Chondrocyte (in vitro differentiated cells): ENCODE results near the gene TMEM205. TPM values are rescaled to one million over a fixed set of nuclear protein-coding genes. Genes with fewer than 3 reads are reported as not detected.

Experiments used
- DNase-seq: peaks from one replicate; pipeline ENCODE4 v3.0.0; 2021; ENCODE audit warnings: mixed read lengths, low spot score
- H3K27ac Mint-ChIP-seq: one replicate; pipeline ENCODE4 v1.8.0; 2021; ENCODE audit warnings: mild to moderate bottlenecking, moderate library complexity, mixed read lengths; ENCODE audit not compliant: unreplicated experiment
- H3K27me3 Mint-ChIP-seq: 2 replicates; pipeline ENCODE4 v1.8.0; 2021; ENCODE audit warnings: low read depth, mixed read lengths
- H3K36me3 Mint-ChIP-seq: 2 replicates; pipeline ENCODE4 v1.8.0; 2021; ENCODE audit warnings: low read depth, mixed read lengths
- H3K4me1 Mint-ChIP-seq: 2 replicates; pipeline ENCODE4 v1.8.0; 2021; ENCODE audit warnings: low read depth, mild to moderate bottlenecking, mixed read lengths
- H3K4me3 Mint-ChIP-seq: one replicate; pipeline ENCODE4 v1.8.0; 2021; ENCODE audit warnings: mild to moderate bottlenecking, moderate library complexity, mixed read lengths; ENCODE audit not compliant: unreplicated experiment
- H3K9me3 Mint-ChIP-seq: 2 replicates; pipeline ENCODE4 v1.8.0; 2021; ENCODE audit warnings: low read depth, mixed read lengths
- total RNA-seq: library from RNA; stranded (reverse); gene quantifications from 3 replicates; pipeline ENCODE4 v1.2.1, GENCODE V29; 2021
- TF ChIP-seq, protein P1 (sequence below): fragments of 200-600 bp; sonication (generic); IDR thresholded peaks from 2 replicates; pipeline ENCODE4 v1.5.0; 2021; ENCODE audit warnings: antibody characterized with exemption, mild to moderate bottlenecking, moderate library complexity

TMEM205 gene
- total RNA-seq, 1 donor from 2014 or later = 39.2 TPM

DNA sequence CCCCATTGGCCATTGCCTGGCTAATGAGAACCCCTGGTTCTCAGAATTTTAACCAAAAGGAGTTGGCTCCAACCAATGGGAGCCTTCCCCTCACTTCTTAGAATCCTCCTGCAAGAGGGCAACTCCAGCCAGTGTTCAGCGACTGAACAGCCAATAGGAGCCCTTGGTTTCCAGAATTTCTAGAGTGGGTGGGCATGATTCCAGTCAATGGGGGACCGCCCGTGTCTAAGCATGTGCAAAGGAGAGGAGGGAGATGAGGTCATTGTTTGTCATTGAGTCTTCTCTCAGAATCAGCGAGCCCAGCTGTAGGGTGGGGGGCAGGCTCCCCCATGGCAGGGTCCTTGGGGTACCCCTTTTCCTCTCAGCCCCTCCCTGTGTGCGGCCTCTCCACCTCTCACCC is 18.9 kb upstream of the TMEM205 start:
- H3K4me1 Mint-ChIP-seq = no peaks in the 10 kb centered on the region
- H3K4me3 Mint-ChIP-seq = no peak overlapping the region
- H3K9me3 Mint-ChIP-seq = no peaks in the 10 kb centered on the region
- H3K36me3 Mint-ChIP-seq = peaks cover 15% of the 10 kb centered on the region
- DNase-seq = no peak
- H3K27me3 Mint-ChIP-seq = no peaks in the 10 kb centered on the region
- no peak overlapping the region for H3K27ac Mint-ChIP-seq
- TF ChIP-seq, protein P1, sequence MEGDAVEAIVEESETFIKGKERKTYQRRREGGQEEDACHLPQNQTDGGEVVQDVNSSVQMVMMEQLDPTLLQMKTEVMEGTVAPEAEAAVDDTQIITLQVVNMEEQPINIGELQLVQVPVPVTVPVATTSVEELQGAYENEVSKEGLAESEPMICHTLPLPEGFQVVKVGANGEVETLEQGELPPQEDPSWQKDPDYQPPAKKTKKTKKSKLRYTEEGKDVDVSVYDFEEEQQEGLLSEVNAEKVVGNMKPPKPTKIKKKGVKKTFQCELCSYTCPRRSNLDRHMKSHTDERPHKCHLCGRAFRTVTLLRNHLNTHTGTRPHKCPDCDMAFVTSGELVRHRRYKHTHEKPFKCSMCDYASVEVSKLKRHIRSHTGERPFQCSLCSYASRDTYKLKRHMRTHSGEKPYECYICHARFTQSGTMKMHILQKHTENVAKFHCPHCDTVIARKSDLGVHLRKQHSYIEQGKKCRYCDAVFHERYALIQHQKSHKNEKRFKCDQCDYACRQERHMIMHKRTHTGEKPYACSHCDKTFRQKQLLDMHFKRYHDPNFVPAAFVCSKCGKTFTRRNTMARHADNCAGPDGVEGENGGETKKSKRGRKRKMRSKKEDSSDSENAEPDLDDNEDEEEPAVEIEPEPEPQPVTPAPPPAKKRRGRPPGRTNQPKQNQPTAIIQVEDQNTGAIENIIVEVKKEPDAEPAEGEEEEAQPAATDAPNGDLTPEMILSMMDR = no peak

DNA sequence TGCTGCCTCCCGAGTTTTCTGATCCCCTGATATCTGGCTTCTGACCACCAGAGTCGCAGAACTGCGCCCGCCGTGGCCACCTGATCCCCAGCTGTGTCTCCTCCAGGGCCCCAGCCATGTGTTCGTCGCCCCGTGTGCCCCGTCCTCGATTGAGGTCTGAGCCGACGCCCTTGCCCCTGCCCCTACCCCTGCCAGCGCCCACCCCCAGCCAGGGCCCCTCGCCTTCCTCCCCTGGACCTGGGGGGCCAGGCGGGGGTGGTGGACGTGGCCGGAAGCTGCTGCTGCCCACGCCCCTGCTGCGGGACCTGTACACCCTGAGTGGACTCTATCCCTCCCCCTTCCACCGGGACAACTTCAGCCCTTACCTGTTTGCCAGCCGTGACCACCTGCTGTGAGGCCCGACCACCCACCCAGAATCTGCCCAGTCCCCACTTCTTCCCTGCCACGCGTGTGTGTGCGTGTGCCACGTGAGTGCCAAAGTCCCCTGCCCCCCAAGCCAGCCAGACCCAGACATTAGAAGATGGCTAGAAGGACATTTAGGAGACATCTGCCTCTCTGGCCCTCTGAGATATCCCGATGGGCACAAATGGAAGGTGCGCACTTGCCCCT is 18.3 kb upstream of the TMEM205 start:
- no peaks in the 10 kb centered on the region for H3K4me1 Mint-ChIP-seq
- H3K27me3 Mint-ChIP-seq = no peaks in the 10 kb centered on the region
- no peak overlapping the region for H3K27ac Mint-ChIP-seq
- no peak overlapping the region for H3K4me3 Mint-ChIP-seq
- TF ChIP-seq, protein P1 = no peak
- H3K9me3 Mint-ChIP-seq = no peaks in the 10 kb centered on the region
- peaks cover 19% of the 10 kb centered on the region for H3K36me3 Mint-ChIP-seq
- DNase-seq = no peak

DNA sequence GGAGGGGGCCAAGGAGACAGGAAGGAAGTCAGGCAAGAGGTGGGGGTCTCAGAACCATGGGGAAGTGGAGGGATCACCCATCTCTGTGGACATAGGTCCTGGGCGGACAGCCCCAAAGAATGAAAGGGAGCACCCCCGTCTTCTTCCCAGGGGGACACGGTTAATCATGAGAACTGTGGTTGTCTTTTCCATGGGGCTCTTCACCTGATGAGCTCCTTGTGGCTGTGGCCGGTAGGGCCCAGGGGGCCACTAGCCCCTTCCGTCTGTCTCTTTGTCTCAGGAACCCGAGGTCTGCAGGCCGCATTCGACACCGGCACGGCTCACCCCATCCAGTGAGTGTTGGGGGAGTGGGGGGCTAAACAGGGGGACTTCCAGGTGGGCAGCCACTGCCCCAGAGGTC is 17.8 kb upstream of the TMEM205 start:
- TF ChIP-seq, protein P1 = no peak

DNA sequence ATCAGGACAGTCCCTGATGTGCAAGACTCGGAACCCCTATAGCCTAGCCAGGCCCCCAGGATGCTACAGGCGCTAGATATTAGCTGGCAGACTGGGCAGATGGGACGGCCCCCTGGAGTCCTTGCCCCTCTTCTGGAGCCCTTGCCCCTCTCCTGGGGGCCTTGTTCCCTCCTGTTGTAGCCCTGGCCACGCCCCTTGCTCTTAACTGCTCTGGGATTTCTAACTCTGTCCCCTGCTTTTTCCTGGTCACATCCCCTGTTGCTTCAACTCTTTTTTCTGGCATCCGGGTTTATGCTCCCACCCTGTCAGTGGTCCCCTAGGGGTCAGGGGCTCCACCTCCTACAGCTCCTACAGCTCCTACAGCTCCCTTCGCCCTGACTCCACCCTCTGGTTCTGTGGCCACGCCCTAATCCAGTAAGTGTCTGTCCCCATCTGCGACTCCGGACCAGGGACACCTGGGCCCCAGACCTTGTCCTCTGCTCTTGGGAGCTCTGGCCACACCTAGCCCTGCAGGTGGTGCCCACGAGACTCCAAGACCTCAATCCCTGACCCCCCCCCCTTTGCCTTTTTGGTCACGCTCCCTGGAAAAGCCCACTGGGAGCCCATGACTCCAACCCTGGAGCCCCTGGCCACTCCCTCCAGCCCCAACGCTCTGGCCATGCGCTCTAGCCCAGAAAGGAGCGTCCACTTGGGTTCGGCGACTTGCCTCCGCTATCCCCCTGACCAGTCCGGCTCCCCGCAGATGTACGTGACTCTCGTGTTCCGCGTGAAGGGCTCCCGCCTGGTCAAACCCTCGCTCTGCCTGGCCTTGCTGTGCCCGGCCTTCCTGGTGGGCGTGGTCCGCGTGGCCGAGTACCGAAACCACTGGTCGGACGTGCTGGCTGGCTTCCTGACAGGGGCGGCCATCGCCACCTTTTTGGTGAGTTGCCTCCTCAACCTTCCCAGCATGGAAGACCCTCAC is 16.0 kb upstream of the TMEM205 start:
- Mint-ChIP-seq H3K36me3 (peaks cover 31% of the 10 kb centered on the region), H3K27me3 (no peaks in the 10 kb centered on the region), H3K4me3 (no peak overlapping the region), H3K27ac (no peak overlapping the region), H3K4me1 (peaks cover 2% of the 10 kb centered on the region), H3K9me3 (no peaks in the 10 kb centered on the region)
- DNase-seq = no peak
- TF ChIP-seq, protein P1 = no peak

More for the DNA sequence above, 17.8 kb upstream of the TMEM205 start:
- peaks cover 24% of the 10 kb centered on the region for H3K36me3 Mint-ChIP-seq
- H3K9me3 Mint-ChIP-seq = no peaks in the 10 kb centered on the region
- H3K4me1 Mint-ChIP-seq = no peaks in the 10 kb centered on the region
- no peak for DNase-seq
- H3K27me3 Mint-ChIP-seq = no peaks in the 10 kb centered on the region
- H3K27ac Mint-ChIP-seq = no peak overlapping the region
- H3K4me3 Mint-ChIP-seq = no peak overlapping the region

DNA sequence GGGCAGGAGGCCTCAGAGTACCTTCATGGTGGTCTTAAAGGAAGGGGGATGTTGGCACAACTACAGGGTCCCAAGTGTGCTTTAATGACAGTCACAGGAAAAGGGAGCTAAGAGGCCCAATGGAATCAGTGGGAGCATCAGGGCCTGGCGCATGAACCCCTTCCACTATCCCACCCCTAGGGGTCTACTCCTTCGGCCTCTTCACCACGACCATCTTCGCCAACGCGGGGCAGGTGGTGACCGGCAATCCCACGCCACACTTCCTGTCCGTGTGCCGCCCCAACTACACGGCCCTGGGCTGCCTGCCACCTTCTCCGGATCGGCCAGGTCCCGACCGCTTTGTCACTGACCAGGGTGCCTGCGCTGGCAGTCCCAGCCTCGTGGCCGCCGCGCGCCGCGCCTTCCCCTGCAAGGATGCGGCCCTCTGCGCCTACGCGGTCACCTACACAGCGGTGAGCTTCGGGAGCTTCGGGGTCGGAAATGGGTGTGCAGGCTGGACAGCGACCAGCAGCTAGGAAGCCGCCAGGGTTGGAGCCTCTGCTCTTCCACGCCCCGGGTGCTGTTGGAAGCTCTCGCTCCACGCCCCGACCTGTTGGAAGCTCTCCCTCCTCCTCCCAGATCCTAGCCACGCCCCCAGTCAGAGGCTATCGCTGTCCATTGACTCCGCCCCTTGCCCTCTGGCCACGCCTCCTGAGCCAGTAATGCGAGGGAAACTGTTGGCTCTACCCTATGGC is 15.1 kb upstream of the TMEM205 start:
- no peaks in the 10 kb centered on the region for H3K9me3 Mint-ChIP-seq
- H3K4me3 Mint-ChIP-seq = no peak overlapping the region
- H3K4me1 Mint-ChIP-seq = peaks cover 11% of the 10 kb centered on the region
- no peaks in the 10 kb centered on the region for H3K27me3 Mint-ChIP-seq
- no peak for DNase-seq
- TF ChIP-seq, protein P1 = no peak
- H3K27ac Mint-ChIP-seq = no peak overlapping the region
- H3K36me3 Mint-ChIP-seq = peaks cover 31% of the 10 kb centered on the region
